H1 (cell line): ENCODE results near the gene CKAP5. TPM values are rescaled to one million over a fixed set of nuclear protein-coding genes. Genes with fewer than 3 reads are reported as not detected.

ENCODE experiments used
- BCL11A ChIP-seq, 2 experiments: IDR thresholded peaks; one replicate each; pipeline ENCODE4 v1.6.1; 2011; ENCODE audit warnings: low read depth in 2 of 2, low read length in 2 of 2, mild to moderate bottlenecking in 2 of 2
- CBX5 ChIP-seq: fragments of 300-800, 300-1000 bp; sonication (generic); IDR thresholded peaks from 2 replicates; pipeline ENCODE4 v1.7.1; 2016; ENCODE audit warnings: antibody characterized with exemption, low read length, low read depth
- POLR2AphosphoS5 ChIP-seq: IDR thresholded peaks from 2 replicates; pipeline ENCODE4 v1.6.1; 2011; ENCODE audit warnings: low read depth, low read length
- TAF7 ChIP-seq: optimal IDR thresholded peaks from 2 replicates; pipeline ENCODE3; 2011; ENCODE audit warnings: low read depth, mild to moderate bottlenecking, inconsistent platforms, low read length, moderate library complexity, borderline replicate concordance
- polyA plus RNA-seq, 7 experiments: library from polyadenylated mRNA; depleted of rRNA in 3 of 7; stranded (reverse) in 5 of 7; unstranded in 2 of 7; fragments of >200 nt in 5 of 7; fragments of 200-250 nt in 2 of 7; gene quantifications; 1 replicate in 5 of 7; 2 replicates in 1 of 7; 4 replicates in 1 of 7; pipeline versions ENCODE4 v1.2.1 to v1.2.3, GENCODE V29; 2011 to 2013; ENCODE audit warnings: missing spikeins in 2 of 7, mixed read lengths in 2 of 7
- total RNA-seq: library from RNA; stranded (reverse); fragmentation: NEBNext Ultra II Directional; extraction: Animal tissue kit (Norgen Biotek cat#: 25700); gene quantifications from 2 replicates; pipeline ENCODE4 v1.2.1, GENCODE V29; 2021

The CKAP5 gene
- total and polyA plus RNA-seq, 2 of the 8 experiments (the other 6 are each of a cell fraction or from before 2014, with no cell fraction given) = 64.8 to 185 TPM

DNA sequence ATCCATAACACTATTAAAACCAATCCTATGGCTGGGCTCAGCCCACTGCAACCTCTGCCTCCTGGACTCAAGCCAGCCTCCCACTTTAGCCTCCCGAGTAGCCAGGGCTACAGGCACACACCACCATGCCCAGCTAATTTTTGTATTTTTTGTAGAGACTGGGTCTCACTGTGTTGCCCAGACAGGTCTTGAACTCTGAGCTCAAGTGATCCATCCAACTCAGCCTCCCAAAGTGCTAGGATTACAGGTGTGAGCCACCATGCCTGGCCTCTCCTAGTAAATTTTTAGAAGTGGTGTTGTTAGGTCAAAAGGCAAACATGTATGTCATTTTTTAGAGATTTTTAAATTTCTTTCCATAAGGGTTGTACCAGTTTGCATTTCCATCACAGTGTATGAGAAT, 112.8 kb downstream of the CKAP5 start (continued):
- TF ChIP-seq CBX5 = no peak
- no peak for TF ChIP-seq BCL11A (IDR thresholded peaks at IDR 0.05; ENCODE audit: low read depth in 2 of 2, low read length in 2 of 2)
- no peak for TF ChIP-seq TAF7
- no peak for TF ChIP-seq POLR2AphosphoS5
